ENCODE results near the gene EMX1.

EMX1 gene

GRCh38 chr2:72915907-72916742 lies 1.2 kb upstream of the EMX1 start:
- Histone ChIP-seq H3K9ac (ENCODE audit: low read depth, low read length, poor library complexity) (peak overlapping the region; percentile 94), H3K27ac (replicated peaks; ENCODE audit: low read length) (no peak overlapping the region), H2BK12ac (ENCODE audit: low read length) (peak overlapping the region; percentile 24), H3K27me3 (ENCODE audit: control insufficient read depth in 3 of 3, insufficient read depth in 3 of 3, low read depth in 1 of 3, low read length in 3 of 3) (peaks cover 8 to 98% (median 76%) of the 10 kb centered on the region in 3 experiments), H3K4me1 (ENCODE audit: control insufficient read depth in 2 of 2, insufficient read depth in 1 of 2, low read depth in 1 of 2, low read length in 2 of 2) (peaks cover 8 to 27% of the 10 kb centered on the region in 2 donors), H2BK15ac (ENCODE audit: low read length) (peak overlapping the region; percentile 95), H3K4ac (ENCODE audit: low read length) (peak overlapping the region; percentile 66), H2AFZ (ENCODE audit: low read length) (peak overlapping the region; percentile 87), H2AK5ac (ENCODE audit: low read depth, low read length) (peak overlapping the region; percentile 82), H4K8ac (ENCODE audit: low read depth, low read length) (no peak overlapping the region), H3K4me2 (ENCODE audit: insufficient read depth, low read length, poor library complexity, severe bottlenecking) (peak overlapping the region; percentile 91), H3K4me3 (ENCODE audit: low read length in 2 of 2) (peak overlapping the region in 1 of 2 donors; percentile 78), H3K79me1 (ENCODE audit: low read depth, low read length) (peaks cover 3% of the 10 kb centered on the region), H4K91ac (ENCODE audit: low read depth, low read length, poor library complexity) (peak overlapping the region; percentile 90), H3K23ac (ENCODE audit: low read depth, low read length, poor library complexity) (peak overlapping the region; percentile 59), H3K14ac (ENCODE audit: low read length) (peak overlapping the region; percentile 49), H2BK5ac (ENCODE audit: low read length) (peak overlapping the region; percentile 90), H3K18ac (ENCODE audit: low read length) (peak overlapping the region; percentile 86), H2BK120ac (ENCODE audit: low read depth, low read length) (peak overlapping the region; percentile 97), H3K9me3 (replicated peaks in 1 of 2; ENCODE audit: control insufficient read depth in 2 of 2, insufficient read depth in 1 of 2, low read depth in 1 of 2, low read length in 2 of 2) (no peaks in the 10 kb centered on the region), H3K36me3 (replicated peaks in 1 of 2; ENCODE audit: control insufficient read depth in 2 of 2, insufficient read depth in 2 of 2, low read length in 2 of 2) (no peaks in the 10 kb centered on the region)
- WGBS, 2 donors (ENCODE audit: extremely low coverage in 2 of 2, insufficient read length in 2 of 2, insufficient replicate concordance in 1 of 2) = no CpG with 5 or more reads among the region's 86 CpGs
- DNase-seq (ENCODE audit: low spot score) = peak; percentile 87

GRCh38 chr2:72916743-72917137 lies 579 bp upstream of the EMX1 start:
- no peak overlapping the region for H2BK12ac ChIP-seq (ENCODE audit: low read length)
- peak overlapping the region in 1 of 2 donors; percentile 78 for H3K4me3 ChIP-seq (ENCODE audit: low read length in 2 of 2)
- no peaks in the 10 kb centered on the region for H3K9me3 ChIP-seq (replicated peaks in 1 of 2; ENCODE audit: control insufficient read depth in 2 of 2, insufficient read depth in 1 of 2, low read depth in 1 of 2, low read length in 2 of 2)
- H3K27me3 ChIP-seq (ENCODE audit: control insufficient read depth in 3 of 3, insufficient read depth in 3 of 3, low read depth in 1 of 3, low read length in 3 of 3) = peaks cover 13 to 98% (median 79%) of the 10 kb centered on the region in 3 experiments
- no peak overlapping the region for H4K8ac ChIP-seq (ENCODE audit: low read depth, low read length)
- H3K14ac ChIP-seq (ENCODE audit: low read length) = peak overlapping the region; percentile 49
- H2BK5ac ChIP-seq (ENCODE audit: low read length) = peak overlapping the region; percentile 90
- peaks cover 8 to 28% of the 10 kb centered on the region in 2 donors for H3K4me1 ChIP-seq (ENCODE audit: control insufficient read depth in 2 of 2, insufficient read depth in 1 of 2, low read depth in 1 of 2, low read length in 2 of 2)
- H3K79me1 ChIP-seq (ENCODE audit: low read depth, low read length) = peaks cover 3% of the 10 kb centered on the region
- H3K18ac ChIP-seq (ENCODE audit: low read length) = peak overlapping the region; percentile 86
- peak overlapping the region; percentile 87 for H2AFZ ChIP-seq (ENCODE audit: low read length)
- peak overlapping the region; percentile 97 for H2BK120ac ChIP-seq (ENCODE audit: low read depth, low read length)
- peak overlapping the region; percentile 94 for H3K9ac ChIP-seq (ENCODE audit: low read depth, low read length, poor library complexity)
- DNase-seq (ENCODE audit: low spot score) = no peak
- H2BK15ac ChIP-seq (ENCODE audit: low read length) = peak overlapping the region; percentile 95
- H3K4ac ChIP-seq (ENCODE audit: low read length) = no peak overlapping the region
- H3K27ac ChIP-seq (replicated peaks; ENCODE audit: low read length) = no peak overlapping the region
- H2AK5ac ChIP-seq (ENCODE audit: low read depth, low read length) = peak overlapping the region; percentile 82
- peak overlapping the region; percentile 90 for H4K91ac ChIP-seq (ENCODE audit: low read depth, low read length, poor library complexity)
- peak overlapping the region; percentile 91 for H3K4me2 ChIP-seq (ENCODE audit: insufficient read depth, low read length, poor library complexity, severe bottlenecking)
- H3K23ac ChIP-seq (ENCODE audit: low read depth, low read length, poor library complexity) = peak overlapping the region; percentile 59
- no CpG with 5 or more reads among the region's 29 CpGs for WGBS, 2 donors (ENCODE audit: extremely low coverage in 2 of 2, insufficient read length in 2 of 2, insufficient replicate concordance in 1 of 2)
- H3K36me3 ChIP-seq (replicated peaks in 1 of 2; ENCODE audit: control insufficient read depth in 2 of 2, insufficient read depth in 2 of 2, low read length in 2 of 2) = no peaks in the 10 kb centered on the region

GRCh38 chr2:72917877-72918553 lies 696 bp downstream of the EMX1 start:
- H3K36me3 ChIP-seq (replicated peaks in 1 of 2; ENCODE audit: control insufficient read depth in 2 of 2, insufficient read depth in 2 of 2, low read length in 2 of 2) = peaks cover 0 to 2% of the 10 kb centered on the region in 2 donors
- H3K27me3 ChIP-seq (ENCODE audit: control insufficient read depth in 3 of 3, insufficient read depth in 3 of 3, low read depth in 1 of 3, low read length in 3 of 3) = peaks cover 17 to 98% (median 90%) of the 10 kb centered on the region in 3 experiments
- H4K91ac ChIP-seq (ENCODE audit: low read depth, low read length, poor library complexity) = no peak overlapping the region
- H3K14ac ChIP-seq (ENCODE audit: low read length) = no peak overlapping the region
- peaks cover 3% of the 10 kb centered on the region for H3K79me1 ChIP-seq (ENCODE audit: low read depth, low read length)
- no peak for DNase-seq (ENCODE audit: low spot score)
- peaks cover 8 to 28% of the 10 kb centered on the region in 2 donors for H3K4me1 ChIP-seq (ENCODE audit: control insufficient read depth in 2 of 2, insufficient read depth in 1 of 2, low read depth in 1 of 2, low read length in 2 of 2)
- H2BK15ac ChIP-seq (ENCODE audit: low read length) = peak overlapping the region; percentile 61
- peaks cover 1 to 5% of the 10 kb centered on the region in 2 donors for H3K9me3 ChIP-seq (replicated peaks in 1 of 2; ENCODE audit: control insufficient read depth in 2 of 2, insufficient read depth in 1 of 2, low read depth in 1 of 2, low read length in 2 of 2)
- WGBS, 2 donors (ENCODE audit: extremely low coverage in 2 of 2, insufficient read length in 2 of 2, insufficient replicate concordance in 1 of 2) = no CpG with 5 or more reads among the region's 89 CpGs
- H3K4me2 ChIP-seq (ENCODE audit: insufficient read depth, low read length, poor library complexity, severe bottlenecking) = peak overlapping the region; percentile 85
- H3K4me3 ChIP-seq (ENCODE audit: low read length in 2 of 2) = peak overlapping the region in 1 of 2 donors; percentile 76
- H2BK5ac ChIP-seq (ENCODE audit: low read length) = peak overlapping the region; percentile 40
- peak overlapping the region; percentile 42 for H2BK12ac ChIP-seq (ENCODE audit: low read length)
- peak overlapping the region; percentile 51 for H2AK5ac ChIP-seq (ENCODE audit: low read depth, low read length)
- peak overlapping the region; percentile 74 for H3K18ac ChIP-seq (ENCODE audit: low read length)
- no peak overlapping the region for H3K4ac ChIP-seq (ENCODE audit: low read length)
- peak overlapping the region; percentile 59 for H3K23ac ChIP-seq (ENCODE audit: low read depth, low read length, poor library complexity)
- H2BK120ac ChIP-seq (ENCODE audit: low read depth, low read length) = peak overlapping the region; percentile 23
- peak overlapping the region; percentile 82 for H3K9ac ChIP-seq (ENCODE audit: low read depth, low read length, poor library complexity)
- H2AFZ ChIP-seq (ENCODE audit: low read length) = peak overlapping the region; percentile 87
- no peak overlapping the region for H4K8ac ChIP-seq (ENCODE audit: low read depth, low read length)
- no peak overlapping the region for H3K27ac ChIP-seq (replicated peaks; ENCODE audit: low read length)
